Erythroblast (primary cell): ENCODE measurements around the gene PPP3CA.

Experiments used
- DNase-seq, 2 experiments: peaks; one replicate each; lab custom pipeline; 2025; lab: John Stamatoyannopoulos, UW
- GATA1 ChIP-seq: IDR thresholded peaks from 2 replicates; pipeline ENCODE4 v1.6.1; 2011; ENCODE audit warnings: low read depth, mild to moderate bottlenecking, control low read depth, low read length, moderate library complexity
- POLR2A ChIP-seq: IDR thresholded peaks from 2 replicates; pipeline ENCODE4 v1.6.1; 2011; ENCODE audit warnings: mild to moderate bottlenecking, low read length

PPP3CA gene

DNA sequence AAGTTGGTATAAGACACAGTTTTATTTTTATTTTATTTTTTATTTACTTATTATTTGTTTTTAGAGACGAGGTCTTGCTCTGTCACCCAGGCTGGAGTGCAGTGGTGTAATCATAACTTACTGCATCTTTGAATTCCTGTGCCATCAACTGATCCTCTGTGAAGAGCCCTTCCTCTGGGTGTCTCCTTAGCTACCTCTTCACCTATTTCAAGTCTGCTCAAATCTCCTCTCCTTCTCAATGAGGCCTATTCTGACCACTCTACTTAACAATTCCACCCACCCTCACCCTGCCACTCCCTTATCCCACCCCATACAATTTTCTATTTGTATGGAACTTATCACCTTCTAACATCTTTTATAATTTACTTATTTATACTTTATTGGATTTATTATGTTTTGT is 183.4 kb downstream of the PPP3CA start:
- TF ChIP-seq POLR2A (no peak), GATA1 (no peak)
- DNase-seq, result no peak

DNA sequence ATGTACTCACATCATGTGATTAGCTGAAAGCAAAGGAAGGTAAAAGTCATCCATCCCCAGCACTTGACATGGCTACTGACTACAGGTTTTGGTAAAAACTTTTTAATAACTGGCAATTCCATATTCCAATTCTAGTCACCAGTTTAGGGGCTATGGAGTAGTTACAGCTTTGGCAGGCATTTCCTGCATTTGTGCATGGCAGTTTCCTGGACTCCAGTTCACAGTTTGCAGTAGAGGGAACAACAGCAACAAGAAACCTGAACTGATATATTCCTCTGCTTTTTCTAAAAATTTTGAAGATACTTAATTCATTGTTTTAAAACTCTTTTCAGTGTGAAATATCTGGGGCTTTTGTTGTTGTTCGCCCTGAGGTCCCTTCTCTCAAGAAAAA is 184.3 kb downstream of the PPP3CA start:
- TF ChIP-seq POLR2A (no peak), GATA1 (no peak)
- no peak for DNase-seq

DNA sequence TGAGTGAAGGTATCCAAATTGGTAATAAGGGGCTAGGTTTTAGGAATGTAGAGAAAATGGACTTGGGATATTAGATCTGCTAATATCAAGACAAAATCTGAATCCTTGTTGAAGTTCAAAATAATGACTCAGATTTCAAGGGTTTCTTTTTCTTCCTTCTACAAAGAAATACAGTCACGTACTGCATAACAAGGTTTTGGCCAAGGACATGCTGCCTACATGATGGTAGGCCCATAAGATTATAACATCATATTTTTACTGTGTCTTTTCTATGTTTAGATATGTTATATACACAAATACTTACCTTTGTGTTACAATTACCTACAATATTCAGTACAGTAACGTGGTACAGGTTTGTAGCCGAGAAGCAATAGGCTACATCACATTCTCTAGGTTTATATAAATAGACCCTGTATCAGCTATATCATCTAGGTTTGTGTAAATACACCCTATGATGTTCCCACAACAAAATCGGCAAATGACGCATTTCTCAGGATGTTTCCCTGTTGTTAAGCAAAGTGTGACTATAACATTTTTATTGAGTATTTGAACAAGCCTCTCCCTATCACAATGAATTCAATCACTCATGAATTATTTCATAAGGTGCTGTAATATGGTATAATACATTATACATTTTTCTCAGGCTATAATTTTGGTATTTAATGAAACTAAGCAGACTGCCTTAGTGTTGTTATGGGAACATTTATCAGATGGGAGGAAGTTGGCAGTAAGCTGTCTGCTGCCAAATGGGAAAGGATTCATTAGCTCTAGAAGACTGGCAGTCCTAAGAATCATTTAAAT is 186.3 kb downstream of the PPP3CA start:
- no peak for DNase-seq
- TF ChIP-seq POLR2A, result no peak
- TF ChIP-seq GATA1, result no peak

DNA sequence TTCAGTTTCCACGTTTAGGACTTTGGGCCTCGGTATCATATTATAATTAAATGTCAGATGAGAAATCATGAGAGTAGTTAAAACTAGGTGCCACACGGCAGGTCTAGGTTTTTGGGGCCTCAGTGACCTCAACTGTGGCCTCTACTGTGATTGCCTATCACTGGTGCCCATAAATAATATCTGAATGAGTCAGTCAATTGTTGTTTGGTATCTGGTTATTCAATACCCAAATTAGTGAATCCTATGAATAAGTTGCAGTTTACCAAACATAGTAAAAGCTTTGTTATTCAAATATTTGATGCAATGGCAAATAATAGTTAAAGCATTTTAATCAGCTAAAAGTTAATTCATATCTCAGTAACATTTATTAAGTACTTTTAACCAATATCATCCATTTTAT is 188.8 kb downstream of the PPP3CA start:
- no peak for DNase-seq
- TF ChIP-seq POLR2A (no peak), GATA1 (no peak)

DNA sequence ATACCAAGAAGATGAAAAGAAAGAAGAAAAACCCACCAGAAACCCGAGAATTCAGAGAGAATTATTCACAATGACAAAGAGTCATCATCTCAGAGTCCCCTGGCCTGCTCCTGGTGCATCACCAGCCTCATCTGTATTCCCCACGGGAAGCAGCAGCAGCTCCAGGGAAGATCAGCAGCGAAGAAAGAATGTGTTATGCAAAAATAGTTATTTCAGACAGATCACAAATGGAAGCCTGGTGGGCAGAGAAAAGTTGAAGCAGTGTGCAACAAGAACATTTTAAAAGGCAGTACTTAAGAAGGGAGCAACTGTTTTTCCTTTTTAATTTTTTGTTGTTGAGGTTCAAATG is 189.2 kb downstream of the PPP3CA start:
- TF ChIP-seq POLR2A (no peak), GATA1 (no peak)
- DNase-seq, result no peak

DNA sequence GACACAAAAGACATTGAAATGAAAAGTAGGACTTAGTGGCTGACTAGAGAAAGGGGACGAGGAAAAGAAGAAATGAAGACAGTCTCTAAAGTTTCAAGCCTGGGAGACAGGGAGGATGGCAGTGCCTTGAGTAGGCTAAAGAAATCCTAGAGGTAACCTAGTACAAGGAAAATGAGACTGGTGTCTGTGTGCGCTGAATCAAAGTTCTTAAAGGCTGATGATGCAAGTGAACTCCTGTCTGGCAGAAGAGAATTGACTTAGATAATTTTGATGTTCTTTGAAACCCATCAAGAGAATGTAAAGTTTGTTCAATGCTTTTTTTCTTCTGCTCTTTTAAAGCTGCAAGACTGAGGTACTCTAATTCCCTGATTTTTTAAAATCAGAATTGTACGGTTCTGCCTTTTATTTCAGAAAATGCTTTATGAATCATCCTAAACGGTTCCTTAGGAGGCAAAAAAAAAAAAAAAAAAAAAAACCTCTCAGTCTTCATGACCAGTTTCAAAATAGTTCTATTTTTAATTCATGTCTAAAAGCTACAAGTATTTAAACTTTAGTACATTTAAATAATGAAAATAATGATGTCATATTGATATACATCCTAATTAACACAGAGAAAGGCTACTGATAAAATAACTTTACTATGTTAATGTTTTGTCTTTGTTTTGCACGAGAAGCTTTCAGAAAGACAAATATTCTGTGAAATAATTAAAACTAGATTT is 189.8 kb downstream of the PPP3CA start:
- no peak for TF ChIP-seq POLR2A
- no peak for TF ChIP-seq GATA1
- DNase-seq, result no peak

DNA sequence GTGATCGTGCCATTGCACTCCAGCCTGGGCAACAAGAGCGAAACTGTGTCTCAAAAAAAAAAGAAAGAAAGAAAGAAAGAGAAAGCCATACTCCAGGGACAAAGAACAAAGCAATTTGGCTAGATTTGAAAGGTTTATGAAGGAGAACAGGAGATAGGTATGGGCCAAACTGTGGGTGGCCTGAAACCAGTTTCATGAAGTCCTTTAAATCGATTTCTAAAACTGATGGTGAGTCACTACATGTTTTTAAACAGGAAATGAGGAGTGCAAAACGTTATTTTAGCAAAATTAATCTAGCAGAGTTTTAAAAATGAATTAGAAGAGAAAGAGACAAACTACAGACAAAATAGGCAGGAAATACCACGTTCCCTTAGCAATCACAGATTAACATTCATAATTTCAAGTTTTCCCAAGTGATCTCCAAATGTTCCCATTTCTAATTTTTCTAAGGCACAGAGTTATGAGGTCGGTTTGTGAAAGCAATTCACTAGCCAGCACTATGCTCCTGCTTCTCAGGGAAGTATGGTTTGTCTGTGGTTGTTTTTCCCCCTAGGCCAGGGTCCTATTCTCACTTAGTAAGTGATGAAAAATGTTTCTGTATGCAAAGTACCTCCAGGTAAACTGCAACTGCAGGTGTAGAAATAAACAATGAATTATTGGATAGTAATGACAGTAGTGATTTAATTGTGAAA is 190.6 kb downstream of the PPP3CA start:
- TF ChIP-seq GATA1, result no peak
- no peak for TF ChIP-seq POLR2A
- DNase-seq, result no peak

DNA sequence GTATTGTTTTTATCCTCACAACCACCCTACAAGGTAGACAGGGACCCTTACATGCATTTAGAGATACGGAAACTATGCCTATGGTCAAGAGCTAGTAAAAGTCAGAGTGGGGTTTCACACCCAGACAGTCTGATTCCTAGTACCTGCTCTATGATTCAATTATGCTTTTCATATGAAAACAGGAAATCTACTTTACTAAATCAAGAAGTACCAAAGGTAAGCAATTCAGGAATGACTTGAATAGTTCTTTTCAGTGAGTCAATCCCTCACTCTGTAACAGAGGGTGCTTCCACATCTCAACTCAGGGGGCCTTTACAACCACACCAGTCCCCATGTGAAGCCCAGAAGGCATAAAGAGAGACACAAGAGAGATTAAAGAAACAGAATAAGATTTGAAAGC is 191.4 kb downstream of the PPP3CA start:
- TF ChIP-seq GATA1 (no peak), POLR2A (no peak)
- no peak for DNase-seq

DNA sequence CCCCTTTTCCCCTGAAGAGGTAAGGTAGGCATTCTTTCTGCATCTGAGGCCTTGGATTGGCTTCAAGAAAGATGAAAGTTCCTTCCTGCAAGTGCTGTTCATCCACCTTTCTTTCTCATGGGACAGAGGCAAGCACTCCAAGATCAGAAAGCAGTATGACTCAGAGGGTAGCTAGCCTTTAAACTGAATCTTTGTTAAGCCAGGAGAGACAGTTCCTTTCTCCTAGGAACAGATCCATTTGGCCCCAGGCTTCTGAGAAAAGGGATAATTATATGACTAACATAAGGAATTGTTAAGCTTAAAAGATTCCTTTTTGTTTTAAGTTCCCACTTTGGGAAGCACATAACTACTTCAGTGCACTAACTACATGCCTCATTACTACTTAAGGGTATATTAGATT is 192.0 kb downstream of the PPP3CA start:
- no peak for DNase-seq
- TF ChIP-seq POLR2A (no peak), GATA1 (no peak)

DNA sequence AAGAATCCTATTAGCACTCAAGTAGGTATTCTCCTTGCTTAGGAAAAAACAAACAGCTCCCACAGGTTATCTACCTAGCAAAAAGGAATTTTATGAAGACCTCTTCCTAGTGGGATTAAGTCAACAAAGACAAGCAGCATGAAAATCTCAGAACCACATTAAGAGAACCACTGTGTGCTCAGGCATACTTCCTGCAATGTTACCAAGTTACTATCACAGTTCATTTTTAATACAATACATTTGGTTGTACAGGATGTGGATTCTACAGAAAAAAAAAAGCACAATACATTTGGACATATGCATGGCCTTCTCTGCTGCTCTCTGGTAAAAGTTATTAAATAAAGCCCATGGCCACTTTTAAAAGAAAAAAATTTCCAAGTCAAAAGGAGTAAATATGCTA is 193.7 kb downstream of the PPP3CA start:
- DNase-seq, result no peak
- TF ChIP-seq POLR2A, result no peak
- no peak for TF ChIP-seq GATA1

DNA sequence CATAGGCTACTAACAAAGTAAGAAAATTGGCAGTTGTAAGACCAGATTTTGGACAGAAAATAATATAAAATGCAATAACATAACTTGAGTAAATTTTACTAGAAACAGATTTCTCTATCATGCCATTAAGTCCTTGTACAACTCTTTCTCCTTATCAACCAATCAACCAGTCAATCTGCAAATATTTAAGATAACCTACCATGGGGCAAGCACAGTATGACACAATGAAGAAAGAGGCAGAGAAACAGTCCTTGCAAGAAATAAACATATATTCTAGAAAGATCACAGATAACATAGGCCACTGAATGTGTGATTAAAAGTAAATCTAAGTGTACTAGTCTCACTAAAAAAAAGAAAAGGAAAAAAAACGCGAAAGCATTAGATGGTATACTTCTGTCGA is 194.8 kb downstream of the PPP3CA start:
- TF ChIP-seq GATA1 (no peak), POLR2A (no peak)
- DNase-seq, result no peak

DNA sequence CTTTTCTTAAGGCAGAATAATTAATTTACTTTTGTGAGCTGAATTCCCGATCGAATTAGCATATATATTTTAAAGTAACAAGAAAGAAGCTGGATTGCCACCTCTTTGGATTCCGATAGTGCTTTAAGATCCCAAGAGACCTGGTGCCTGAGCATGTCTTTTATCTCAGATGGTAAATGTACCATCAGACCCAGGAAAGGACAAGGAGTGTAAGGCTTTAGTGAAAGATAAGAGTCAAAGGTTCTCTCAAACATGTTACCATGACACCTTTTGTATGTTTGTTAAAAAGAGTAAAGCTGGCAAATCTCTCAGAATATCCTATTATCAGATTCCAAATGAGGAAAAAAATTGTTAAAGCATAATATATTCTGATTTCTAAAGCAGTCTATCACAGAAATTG is 198.8 kb downstream of the PPP3CA start:
- DNase-seq, result no peak
- no peak for TF ChIP-seq GATA1
- TF ChIP-seq POLR2A, result no peak

DNA sequence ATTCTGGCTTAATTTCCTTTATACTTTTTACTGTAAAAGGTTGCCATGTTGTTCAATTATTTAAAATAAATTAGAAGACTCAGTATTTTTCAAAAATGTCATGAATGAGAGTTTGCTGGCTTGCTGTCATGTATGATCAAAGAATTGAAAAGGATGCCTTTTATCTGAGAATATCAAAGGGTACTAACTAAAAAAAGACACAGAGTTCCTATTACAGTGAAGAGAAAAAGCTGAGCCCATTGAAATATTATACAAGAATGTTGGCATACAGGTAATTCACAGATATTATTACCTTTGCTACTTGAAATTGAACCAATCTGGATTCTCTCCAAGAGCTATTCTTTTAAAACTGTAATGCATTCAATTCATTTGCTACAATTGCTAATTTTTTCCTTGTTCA is 200.0 kb downstream of the PPP3CA start:
- DNase-seq, result no peak
- no peak for TF ChIP-seq POLR2A
- TF ChIP-seq GATA1, result no peak

DNA sequence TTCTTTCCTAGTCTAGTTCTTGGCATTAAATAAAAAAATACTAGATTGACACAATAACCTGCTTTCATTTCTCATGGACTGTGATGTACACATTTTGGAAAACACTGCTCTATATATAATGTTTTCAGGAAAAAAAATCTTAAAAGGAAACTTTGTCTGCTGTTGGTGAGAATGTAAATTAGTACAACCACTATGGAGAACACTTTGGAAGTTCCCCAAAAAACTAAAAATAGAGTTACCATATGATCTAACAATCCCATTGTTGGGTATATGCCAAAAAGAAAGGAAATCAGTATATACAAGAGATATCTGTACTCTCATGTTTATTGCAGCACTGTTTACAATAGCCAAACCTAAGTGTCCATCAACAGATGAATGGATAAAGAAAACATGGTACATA is 202.3 kb downstream of the PPP3CA start:
- TF ChIP-seq GATA1 (no peak), POLR2A (no peak)
- DNase-seq, result no peak
